Globus pallidus (tissue), 1 donor: ENCODE measurements around the gene RPN2.
A peak's percentile ranks its signal among the peaks of the same experiment; 100 is the strongest.

Experiments used
- DNase-seq: peaks from one replicate; pipeline ENCODE4 v3.0.0-alpha.2; 2015; ENCODE audit warnings: low spot score

The RPN2 gene

GRCh38 chr20:37185686-37186085, 6.6 kb downstream of the RPN2 start:
- DNase-seq: no peak

GRCh38 chr20:37188787-37189186, 9.7 kb downstream of the RPN2 start:
- no peak for DNase-seq

GRCh38 chr20:37189416-37190016, 10.4 kb downstream of the RPN2 start:
- no peak for DNase-seq

GRCh38 chr20:37190354-37191112, 11.4 kb downstream of the RPN2 start:
- no peak for DNase-seq

GRCh38 chr20:37192137-37192854, 13.2 kb downstream of the RPN2 start:
- DNase-seq: peak; percentile 97

GRCh38 chr20:37193226-37193625, 14.1 kb downstream of the RPN2 start:
- no peak for DNase-seq

GRCh38 chr20:37193821-37194220, 14.7 kb downstream of the RPN2 start:
- no peak for DNase-seq

- DNase-seq: no peak
These were observed 15.7 kb downstream of the RPN2 start for GRCh38 chr20:37194621-37195417.

GRCh38 chr20:37198932-37199660, 20.0 kb downstream of the RPN2 start:
- no peak for DNase-seq

GRCh38 chr20:37200376-37200775, 21.2 kb downstream of the RPN2 start:
- DNase-seq: no peak

- no peak for DNase-seq
These were observed 22.0 kb downstream of the RPN2 start for GRCh38 chr20:37200926-37201826.

- DNase-seq: no peak
These were observed 22.7 kb downstream of the RPN2 start for GRCh38 chr20:37201827-37202162.

GRCh38 chr20:37202267-37202943, 23.3 kb downstream of the RPN2 start:
- peak; percentile 34 for DNase-seq

GRCh38 chr20:37204056-37204455, 24.9 kb downstream of the RPN2 start:
- no peak for DNase-seq

- no peak for DNase-seq
These were observed 26.0 kb downstream of the RPN2 start for GRCh38 chr20:37205130-37205529.

- no peak for DNase-seq
These were observed 26.7 kb downstream of the RPN2 start for GRCh38 chr20:37205794-37206193.

GRCh38 chr20:37207171-37207570, 28.0 kb downstream of the RPN2 start:
- no peak for DNase-seq

- DNase-seq: no peak
These were observed 30.1 kb downstream of the RPN2 start for GRCh38 chr20:37209193-37209592.

GRCh38 chr20:37209661-37210314, 30.7 kb downstream of the RPN2 start:
- DNase-seq: no peak

- DNase-seq: no peak
These were observed 39.3 kb downstream of the RPN2 start for GRCh38 chr20:37218441-37218840.
